Measurements from ENCODE around the gene IGFBPL1.
"Not testable (repeated sequence)": the region's sequence is repeated elsewhere in the genome, so short reads cannot be mapped to it uniquely, and the experiment has no call there.

The IGFBPL1 gene, protein sequence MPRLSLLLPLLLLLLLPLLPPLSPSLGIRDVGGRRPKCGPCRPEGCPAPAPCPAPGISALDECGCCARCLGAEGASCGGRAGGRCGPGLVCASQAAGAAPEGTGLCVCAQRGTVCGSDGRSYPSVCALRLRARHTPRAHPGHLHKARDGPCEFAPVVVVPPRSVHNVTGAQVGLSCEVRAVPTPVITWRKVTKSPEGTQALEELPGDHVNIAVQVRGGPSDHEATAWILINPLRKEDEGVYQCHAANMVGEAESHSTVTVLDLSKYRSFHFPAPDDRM

DNA sequence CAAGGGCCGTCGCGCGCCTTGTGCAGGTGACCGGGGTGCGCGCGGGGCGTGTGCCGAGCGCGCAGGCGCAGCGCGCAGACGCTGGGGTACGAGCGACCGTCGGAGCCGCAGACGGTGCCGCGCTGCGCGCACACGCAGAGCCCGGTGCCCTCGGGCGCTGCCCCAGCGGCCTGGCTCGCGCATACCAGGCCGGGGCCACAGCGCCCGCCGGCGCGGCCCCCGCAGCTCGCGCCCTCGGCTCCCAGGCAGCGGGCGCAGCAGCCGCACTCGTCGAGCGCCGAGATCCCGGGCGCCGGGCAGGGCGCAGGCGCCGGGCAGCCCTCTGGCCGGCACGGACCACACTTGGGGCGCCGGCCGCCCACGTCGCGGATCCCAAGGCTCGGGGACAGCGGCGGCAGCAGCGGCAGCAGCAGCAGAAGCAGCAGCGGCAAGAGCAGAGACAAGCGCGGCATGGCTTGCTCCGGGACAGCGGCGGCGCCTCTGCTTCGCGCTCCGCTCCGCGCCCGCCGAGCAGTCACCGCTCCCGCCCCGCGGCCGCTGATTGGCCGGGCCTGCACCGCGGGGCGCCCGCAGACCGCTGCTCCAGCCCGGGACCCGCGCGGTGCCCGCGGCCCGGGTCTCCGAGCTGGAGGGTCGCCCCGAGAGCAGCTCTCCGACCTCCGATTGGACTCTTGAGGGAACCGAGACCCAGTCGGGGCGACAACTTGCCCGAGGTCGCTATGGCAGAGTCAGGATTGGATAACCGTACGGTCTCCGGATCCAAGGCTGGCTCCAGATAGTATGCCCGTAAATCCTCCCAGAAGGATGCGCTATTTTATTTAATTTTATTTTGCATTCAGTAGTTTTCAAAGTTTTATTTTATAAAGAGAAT lies at the start of gene IGFBPL1:
Gene IGFBPL1 (minus strand): TSS at position 482 of the 871 bp plus-strand sequence. CDS start 30 bp downstream, at position 452.
- peak in 1 of 2 experiments; percentile 10 for DNase-seq

GRCh38 chr9:38472583-38473249 lies 48.5 kb upstream of the IGFBPL1 start:
- DNase-seq = not testable (repeated sequence)

GRCh38 chr9:38467404-38467803 lies 43.1 kb upstream of the IGFBPL1 start:
- no peak for DNase-seq

- no peak for DNase-seq
These were observed 29.6 kb upstream of the IGFBPL1 start for GRCh38 chr9:38453835-38454234.

GRCh38 chr9:38451162-38451561 lies 26.9 kb upstream of the IGFBPL1 start:
- no peak for DNase-seq

GRCh38 chr9:38447703-38448102 lies 23.4 kb upstream of the IGFBPL1 start:
- DNase-seq = no peak

- DNase-seq = no peak
These were observed 21.1 kb upstream of the IGFBPL1 start for GRCh38 chr9:38445154-38446043.

- no peak for DNase-seq
These were observed 19.3 kb upstream of the IGFBPL1 start for GRCh38 chr9:38443597-38443996.

DNA sequence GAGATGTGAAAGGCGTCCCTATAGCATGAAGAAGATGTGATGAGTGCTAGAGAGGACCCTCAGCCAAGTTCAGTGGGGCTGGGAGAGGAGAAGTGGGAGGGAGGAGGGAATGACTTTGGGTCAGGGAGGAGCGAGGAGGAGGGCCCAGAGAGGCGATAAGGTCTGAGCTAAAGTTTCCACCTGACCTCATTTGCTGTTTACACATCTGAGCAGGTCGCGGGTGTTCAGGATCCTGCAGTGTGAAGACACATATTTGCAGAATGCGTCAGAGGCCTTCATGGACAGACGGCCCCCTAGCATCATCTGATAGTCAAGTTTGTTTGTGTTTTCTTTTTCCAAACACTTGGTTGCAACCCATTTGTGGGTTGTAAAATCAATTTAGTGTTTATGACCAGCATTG lies 18.9 kb upstream of the IGFBPL1 start:
- DNase-seq = no peak

DNA sequence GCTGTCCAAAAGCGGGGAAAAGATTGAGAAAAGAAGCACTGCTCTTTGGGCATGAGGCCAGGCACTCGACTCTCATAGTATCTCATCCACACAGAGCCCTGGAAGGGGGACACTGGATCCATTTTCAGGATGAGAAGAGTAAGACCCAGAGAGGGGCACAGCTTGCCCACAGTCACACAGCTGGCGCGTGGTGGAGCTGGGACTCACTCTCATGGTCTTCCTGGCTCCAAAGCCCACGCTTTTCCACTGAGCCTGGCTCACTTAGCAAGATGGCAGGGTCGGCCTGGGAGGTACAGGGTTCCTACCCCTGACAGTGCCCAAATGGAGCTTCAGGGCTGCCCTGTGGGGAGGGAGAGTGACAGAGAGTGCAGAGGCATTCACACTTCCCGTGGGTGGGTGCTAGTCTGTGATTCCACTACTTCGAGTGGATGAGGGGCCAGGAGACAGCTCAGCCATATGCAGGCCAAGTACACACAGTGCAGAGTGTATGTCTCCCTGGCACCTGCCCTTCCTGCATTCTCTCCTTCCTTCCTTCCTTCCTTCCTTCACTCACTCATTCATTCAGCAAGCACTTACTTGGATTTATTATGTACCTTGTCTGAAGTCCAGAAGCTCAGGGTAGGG lies 18.3 kb upstream of the IGFBPL1 start:
- no peak for DNase-seq

- no peak for DNase-seq
These were observed 17.3 kb upstream of the IGFBPL1 start for GRCh38 chr9:38441347-38442085.

DNA sequence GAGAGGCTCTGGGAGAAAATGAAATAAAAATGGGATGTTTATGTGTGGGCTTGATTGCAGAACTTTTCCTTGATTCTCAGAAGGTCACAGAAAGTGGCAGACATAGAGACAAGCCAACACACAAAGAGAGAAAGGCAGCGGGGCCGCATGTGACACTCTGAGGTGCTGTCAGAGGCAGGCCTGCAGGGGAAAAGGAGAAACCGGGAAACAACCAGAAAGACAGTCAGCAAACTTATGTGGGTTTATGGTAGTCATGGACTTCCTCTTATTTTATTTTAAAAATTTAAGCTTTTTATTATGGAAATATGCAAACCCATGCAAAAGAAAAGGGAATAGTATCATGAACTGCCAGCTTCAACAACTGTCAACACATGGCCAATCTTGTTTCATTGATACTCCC lies 16.3 kb upstream of the IGFBPL1 start:
- DNase-seq = no peak

DNA sequence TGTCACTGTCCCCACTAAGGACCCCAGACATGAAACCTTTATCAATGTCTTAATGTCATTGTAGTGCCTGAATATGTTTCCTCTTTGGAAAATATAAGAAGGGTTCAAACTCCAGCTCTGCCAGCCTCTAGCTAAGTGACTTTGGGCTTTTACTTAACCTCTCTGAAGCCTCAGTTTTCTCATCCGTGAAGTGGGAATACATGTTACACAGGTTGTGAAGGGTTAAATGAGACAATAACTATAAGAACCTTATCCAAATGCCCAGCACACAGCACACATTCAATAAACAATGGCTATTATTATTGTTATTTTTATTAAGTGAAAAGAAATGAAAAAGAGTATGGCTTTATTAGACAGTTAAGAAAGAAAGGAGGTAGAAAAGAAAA lies 15.7 kb upstream of the IGFBPL1 start:
- no peak for DNase-seq

- DNase-seq = no peak
These were observed 15.1 kb upstream of the IGFBPL1 start for GRCh38 chr9:38439291-38439915.

DNA sequence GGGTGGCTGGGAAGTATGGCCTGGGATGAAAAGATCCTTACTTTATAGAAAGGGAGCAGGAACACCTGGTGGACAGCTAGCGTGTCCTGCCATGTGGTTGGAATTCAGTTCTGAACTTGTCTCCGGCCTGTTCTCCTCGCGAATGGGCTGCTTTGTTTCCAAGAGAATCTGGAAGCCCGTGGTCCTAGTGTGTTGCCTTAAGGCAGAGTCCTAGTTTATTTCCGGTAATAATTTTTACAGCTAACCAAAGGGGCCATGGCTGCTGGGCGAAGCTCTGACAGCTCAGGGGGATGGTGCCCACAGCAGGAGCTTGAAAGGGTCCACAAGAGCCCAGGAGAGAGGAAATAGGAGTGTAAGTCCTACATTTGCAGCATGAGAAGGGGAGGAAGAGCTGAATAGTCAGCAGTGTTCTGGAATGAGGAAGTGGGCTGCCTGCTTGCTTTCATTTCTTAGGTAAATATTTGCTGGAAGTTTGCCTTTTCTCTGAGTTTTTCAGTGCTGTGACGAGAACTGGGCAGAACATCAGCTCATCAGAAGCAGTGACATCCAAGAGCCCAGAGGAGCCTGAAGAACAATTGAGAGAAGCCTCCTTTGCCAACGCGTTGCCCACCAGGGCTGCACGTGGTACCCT lies 13.1 kb upstream of the IGFBPL1 start:
- DNase-seq = no peak

GRCh38 chr9:38436708-38437107 lies 12.5 kb upstream of the IGFBPL1 start:
- DNase-seq = no peak

GRCh38 chr9:38435521-38435920 lies 11.3 kb upstream of the IGFBPL1 start:
- DNase-seq = no peak

- no peak for DNase-seq
These were observed 10.6 kb upstream of the IGFBPL1 start for GRCh38 chr9:38434853-38435252.

- no peak for DNase-seq
These were observed 10.1 kb upstream of the IGFBPL1 start for GRCh38 chr9:38434365-38434764.

GRCh38 chr9:38432922-38433510 lies 8.8 kb upstream of the IGFBPL1 start:
- no peak for DNase-seq

All from stimulated activated CD4-positive, alpha-beta T cell treated with anti-CD3 and anti-CD28 coated beads, Interleukin-4, amount 100 ng/mL, for 4 hours (primary cell).